HG03108 (cell line): ENCODE results near the gene TTLL10.
"Not testable (repeated sequence)": the region's sequence is repeated elsewhere in the genome, so short reads cannot be mapped to it uniquely, and the experiment has no call there.

ENCODE experiments used
- ATAC-seq: cut with Tn5 transposase; IDR thresholded peaks from one replicate; pipeline ENCODE4 v1.9.1; 2021; ENCODE audit warnings: moderate library complexity; ENCODE audit not compliant: unreplicated experiment

Gene TTLL10

DNA sequence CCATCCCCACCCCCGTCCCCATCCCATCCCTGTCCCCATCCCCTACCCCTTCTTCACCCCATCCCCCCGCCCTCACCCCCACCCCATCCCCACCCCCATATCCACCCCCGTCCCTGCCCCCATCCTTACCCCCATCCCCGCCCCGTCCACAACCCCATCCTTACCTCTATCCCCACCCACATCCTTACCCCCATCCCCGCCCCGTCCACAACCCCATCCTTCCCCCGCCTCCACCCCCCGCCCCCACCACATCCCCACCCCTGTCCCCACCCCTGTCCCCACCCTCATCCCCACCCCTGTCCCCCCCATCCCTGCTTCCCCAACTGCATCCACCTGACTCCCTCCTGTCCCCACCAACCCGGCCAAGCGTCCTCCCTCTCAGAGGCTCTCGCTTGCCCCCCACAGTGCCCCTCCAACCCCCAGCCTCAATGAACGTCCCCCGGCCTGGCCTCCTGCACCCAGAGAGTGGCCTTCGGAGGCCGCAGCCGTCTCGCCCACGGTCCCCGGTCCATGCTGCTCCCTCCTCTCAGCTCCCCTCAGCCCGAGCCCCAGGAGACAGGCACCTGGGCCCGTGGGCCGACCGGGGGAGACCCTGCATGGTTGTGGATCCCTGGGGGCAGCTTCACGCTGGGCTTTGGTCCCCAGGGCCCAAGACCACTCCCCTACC is 32.3 kb upstream of the TTLL10 start:
- no peak for ATAC-seq

DNA sequence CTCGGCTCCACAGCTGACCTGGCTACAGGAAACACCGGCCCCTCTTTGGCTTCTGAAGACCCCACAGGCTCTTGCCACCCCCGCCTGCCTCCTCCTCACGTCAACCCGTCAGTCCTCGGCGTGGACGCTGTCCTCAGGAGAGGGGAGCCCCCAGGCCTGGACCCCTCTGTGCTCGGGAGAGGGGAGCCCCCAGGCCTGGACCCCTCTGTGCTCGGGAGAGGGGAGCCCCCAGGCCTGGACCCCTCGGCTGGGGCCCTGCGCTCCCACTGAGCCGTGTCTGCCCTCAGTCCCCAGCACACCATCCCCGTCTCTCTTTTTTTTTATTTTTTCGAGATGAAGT is 31.8 kb upstream of the TTLL10 start:
- ATAC-seq, result no peak

DNA sequence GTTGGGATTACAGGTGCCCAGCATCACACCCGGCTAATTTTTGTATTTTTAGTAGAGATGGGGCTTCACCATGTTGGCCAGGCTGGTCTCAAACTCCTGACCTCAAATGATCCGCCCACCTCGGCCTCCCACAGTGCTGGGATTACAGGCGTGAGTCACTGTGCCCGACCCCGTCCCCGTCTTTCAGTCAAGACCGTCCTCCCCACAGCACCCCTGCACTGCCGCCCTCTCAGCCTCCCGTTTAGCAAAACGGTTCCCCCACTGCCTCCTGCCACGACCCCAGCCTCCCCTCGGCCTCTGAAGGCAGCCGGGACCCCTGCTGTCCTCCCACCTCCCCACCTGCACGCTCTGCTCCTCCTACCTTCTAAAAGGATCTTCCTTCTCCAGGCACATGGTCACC is 31.3 kb upstream of the TTLL10 start:
- ATAC-seq, result not testable (repeated sequence)

DNA sequence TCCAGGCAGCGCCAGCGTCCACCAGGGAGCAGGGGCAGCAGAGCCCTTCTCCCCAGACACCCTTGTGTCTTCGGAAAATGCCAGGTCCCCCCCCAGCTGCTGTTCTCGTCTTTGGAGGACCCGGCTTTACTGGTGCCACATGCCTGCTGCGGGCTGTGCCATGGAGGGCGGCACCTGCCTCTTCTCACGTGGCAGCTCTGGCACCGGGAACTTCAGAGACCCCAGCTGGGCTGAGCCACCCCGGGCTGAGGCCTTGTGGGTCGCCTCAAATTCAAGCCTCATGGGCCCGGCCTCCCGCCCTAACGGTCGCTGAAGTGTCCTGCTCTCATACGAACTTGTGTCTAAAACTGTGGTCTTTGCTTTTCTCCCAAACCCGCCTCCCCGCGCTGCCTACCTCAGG is 30.8 kb upstream of the TTLL10 start:
- no peak for ATAC-seq

DNA sequence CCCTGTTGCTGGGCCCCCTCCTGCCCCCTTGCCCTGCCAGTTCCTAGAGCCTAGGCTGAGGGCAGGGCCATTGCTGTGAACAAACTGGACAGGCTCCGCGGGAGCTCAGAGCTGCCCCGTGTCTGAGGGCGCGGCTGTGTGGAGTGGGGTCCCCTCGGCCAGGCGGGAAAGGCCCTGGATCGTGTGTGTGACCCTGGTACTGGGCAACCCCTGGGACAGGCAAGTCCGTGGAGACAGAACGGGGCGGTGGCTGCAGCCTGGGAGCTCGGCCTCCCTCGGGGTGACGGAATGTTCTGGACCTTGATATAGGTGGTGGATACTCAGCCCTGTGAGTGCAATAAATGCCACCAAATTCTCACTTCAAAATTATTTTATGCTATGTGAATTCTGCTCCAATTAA is 30.0 kb upstream of the TTLL10 start:
- no peak for ATAC-seq

DNA sequence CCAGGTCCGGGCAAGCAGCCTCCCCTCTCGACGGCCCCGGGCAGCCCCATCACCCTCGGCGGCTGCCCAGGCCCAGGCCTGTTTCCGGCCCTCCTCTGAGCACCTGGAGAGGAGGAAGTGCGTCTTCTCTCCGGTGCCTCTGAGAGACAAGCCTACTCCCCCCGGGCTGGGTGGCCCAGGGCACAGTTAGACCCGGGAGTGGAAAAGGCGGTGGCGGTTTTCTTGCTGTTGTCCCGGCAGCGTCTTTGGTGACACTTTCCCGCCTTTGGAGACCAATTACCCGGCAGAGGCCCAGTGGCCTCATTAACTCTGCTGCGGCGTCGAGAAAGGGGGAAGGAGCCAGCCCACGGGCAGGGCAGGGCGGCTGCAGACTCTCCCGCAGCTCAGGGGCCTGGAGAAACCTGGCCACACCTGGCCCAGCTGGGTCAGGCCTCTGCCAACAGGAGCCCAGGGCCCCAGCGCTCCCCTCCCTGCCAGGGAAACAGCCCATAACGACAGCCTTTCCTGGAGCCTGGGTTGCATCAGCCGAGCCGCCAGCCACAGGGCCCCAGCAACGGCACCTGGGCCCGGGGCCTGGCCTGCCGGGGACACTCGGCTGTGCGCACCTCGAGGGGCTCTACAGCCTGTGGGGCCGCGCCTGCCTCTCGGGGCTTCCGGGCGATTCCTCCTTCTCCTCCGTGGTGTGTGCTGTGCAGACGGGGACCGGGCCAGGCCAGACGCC is 29.4 kb upstream of the TTLL10 start:
- ATAC-seq, result peak; percentile 60

DNA sequence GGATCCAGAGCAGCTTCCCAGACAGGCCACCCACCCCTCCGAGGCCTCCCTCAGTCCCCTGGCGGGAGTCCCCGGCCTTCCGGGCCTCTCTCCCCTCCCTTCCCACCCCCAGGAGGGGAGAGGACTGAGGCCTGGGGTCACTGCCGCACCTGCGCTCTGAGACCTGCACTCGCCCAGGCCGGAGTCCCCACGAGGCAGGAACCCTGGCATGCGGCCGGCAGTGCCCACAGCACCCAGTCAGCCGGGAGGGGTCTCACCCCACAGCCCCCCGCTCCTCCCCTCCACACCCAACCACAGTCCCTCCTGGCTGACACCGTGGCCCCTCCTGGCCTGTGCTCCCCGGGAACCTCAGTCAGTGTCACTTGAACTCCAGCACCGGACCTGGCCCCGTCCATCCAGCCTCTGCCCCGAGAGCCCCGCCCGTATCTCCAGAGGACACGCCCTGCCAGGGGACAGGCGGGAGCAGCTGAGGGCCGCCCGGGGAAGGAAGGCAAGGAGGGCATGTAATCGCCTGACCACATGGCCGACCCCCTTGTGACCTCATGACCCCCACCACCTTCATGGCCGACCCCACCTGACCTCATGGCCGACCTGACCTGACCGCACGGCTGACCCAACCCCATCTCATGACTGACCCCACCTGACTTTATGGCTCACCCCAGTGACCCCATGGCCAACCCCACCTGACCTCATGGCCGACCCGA is 28.7 kb upstream of the TTLL10 start:
- no peak for ATAC-seq

DNA sequence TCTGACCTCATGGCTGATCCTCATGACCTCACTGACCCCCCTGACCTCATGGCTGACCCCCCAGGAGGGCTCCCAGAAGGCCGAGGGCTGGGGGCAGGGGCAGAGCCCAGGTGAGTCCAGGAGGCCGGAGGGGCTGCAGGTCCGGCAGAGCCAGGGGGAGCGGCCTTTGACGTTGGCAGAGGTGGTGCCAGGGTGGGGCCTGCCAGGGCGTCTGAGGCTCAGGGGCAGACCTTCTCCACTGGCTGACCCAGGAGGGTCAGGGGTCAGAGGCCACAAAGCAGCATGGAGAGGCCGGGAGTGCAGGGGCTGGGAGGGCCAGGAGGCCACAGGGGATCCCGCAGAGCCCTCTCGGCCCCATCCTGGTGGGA is 28.1 kb upstream of the TTLL10 start:
- ATAC-seq, result no peak

DNA sequence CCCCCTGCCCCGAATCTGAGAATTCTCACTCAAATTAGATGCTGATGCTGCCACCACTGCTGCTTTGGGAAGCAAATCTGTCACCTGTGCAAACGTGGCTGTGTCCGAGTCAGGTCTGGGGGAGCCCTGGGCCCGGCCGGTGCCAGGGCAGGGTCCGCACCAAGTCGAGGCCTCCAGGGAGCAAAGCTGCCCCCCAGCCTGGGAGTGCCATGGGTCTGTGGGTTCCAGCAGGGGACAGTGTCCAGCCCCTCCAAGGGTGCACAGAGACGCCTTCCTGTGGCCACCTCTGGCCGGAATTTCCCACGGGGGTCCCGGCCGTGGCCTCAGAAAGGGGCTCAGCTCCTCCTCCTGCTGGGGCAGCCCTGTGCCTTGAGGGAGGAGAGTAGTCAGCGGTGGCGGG is 27.7 kb upstream of the TTLL10 start:
- no peak for ATAC-seq

DNA sequence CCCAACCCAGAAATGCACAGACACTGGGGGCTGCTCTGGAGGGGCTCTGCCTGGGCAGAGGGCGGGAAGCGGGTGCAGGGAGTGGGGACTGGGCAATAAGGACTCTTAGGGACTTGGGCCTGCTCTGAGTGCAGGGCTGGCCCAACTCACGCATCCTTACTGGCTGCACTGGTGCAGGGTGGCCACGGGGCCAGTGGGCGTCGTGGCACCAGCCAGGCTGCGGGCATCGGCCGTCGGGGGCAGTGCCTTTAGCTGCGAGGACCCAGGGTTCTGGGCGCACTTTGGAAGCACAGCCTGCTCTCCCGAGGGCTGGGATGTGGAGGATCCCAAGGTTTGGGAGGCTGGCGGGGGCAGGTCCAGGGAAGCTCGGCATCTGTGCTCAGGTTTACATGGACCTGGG is 27.1 kb upstream of the TTLL10 start:
- ATAC-seq, result no peak

DNA sequence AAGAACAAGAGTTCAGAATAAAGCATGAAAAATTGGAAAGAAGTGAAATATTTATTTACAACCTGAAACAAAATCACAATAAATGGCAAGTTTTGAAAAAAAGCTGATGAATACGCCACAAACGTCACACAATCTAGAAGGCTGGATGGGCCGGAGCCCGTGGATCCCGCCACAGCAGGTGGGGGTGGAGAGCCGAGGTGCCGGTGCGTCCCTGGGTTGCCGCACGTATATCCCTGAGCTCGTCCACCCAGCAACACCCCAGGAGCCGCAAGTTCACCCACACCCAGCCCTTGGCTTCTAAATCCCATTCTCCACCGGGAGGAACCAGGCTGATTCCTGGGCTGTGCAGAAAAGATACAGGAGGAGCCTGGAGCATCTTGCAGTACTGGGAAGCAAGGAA is 25.6 kb upstream of the TTLL10 start:
- ATAC-seq, result no peak

DNA sequence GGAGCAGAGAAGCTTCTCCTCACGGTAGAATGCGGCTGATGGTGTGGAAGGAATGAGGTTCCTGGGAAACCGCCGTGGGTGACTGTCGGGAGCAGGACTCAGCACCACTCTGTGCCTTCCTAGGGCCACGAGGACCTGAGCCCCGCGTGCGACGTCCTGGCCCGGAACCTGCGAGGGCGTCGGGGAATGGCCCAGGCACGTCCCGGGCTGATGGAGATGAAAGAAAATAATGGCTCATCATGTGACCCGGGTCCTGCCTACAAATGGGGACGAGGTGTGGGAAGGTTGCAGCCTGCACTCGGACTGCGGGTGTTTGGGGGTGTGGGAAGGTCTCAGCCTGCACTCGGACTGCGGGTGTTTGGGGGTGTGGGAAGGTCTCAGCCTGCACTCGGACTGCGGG is 25.1 kb upstream of the TTLL10 start:
- ATAC-seq, result no peak

DNA sequence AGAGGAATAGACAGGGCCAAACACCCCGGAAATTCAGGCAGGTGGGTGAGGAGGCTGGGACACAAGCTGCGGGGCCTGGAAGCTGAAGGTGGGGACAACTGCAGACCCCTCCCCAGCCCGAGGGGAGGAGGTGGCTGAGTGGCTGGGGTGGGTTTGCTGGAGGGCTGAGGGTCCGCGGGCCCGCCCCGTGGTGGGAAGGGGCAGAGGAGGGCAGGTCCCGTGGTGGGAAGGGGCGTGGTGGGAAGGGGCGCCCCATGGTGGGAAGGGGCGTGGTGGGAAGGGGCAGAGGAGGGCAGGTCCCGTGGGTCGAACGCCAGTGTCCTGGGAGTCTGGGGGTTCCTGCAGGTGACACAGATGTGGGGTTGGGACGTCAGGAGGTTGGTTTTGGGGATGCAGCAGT is 24.3 kb upstream of the TTLL10 start:
- ATAC-seq, result no peak

DNA sequence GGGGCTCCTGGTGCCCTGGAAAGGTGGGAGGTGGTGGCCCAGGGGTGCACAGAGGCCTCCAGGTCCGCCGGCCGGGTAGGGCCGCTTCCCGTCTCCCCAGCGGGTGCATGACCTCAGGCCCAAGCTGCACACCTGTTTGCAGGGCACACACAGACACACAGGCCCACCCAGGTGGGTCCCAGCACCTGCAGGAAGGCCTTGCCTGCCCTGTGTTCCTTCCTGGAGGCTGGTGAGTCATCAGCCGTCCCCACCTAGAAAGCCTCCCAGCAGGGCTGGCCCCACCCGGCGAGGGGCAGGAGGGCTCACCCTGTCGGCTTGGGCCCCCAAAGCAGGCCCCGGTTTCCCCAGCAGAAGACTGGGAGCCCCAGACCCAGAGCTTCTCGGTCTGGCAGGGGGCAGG is 23.6 kb upstream of the TTLL10 start:
- no peak for ATAC-seq

DNA sequence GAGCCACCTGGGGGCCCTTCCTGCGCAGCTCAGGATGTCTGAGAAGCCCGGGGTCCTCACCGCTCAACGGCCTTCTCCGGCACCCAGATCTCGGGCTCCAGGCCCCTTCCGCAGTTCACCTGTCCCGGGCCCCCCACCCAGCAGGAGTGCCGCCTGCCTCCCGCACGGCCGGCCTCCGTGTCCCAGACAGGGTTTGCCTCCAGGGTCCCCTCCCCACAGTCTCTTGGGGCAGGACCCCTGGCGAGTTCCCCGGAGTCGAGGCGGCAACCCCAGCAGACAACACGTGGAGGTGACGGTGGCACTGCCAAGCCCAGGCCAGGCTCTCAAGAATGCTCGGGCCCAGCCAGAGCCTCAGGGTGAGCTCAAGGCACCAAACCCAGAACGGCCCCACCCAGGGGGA is 22.4 kb upstream of the TTLL10 start:
- no peak for ATAC-seq

DNA sequence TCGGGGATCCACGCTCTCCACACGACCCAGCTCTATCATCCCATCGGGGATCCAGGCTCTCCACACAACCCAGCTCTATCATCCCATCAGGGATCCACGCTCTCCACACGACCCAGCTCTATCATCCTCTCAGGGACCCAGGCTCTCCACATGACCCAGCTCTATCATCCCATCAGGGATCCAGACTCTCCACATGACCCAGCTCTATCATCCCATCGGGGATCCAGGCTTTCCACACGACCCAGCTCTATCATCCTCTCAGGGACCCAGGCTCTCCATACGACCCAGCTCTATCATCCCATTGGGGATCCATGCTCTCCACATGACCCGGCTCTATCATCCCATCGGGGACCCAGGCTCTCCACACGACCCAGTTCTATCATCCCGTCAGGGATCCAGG is 21.2 kb upstream of the TTLL10 start:
- not testable (repeated sequence) for ATAC-seq

DNA sequence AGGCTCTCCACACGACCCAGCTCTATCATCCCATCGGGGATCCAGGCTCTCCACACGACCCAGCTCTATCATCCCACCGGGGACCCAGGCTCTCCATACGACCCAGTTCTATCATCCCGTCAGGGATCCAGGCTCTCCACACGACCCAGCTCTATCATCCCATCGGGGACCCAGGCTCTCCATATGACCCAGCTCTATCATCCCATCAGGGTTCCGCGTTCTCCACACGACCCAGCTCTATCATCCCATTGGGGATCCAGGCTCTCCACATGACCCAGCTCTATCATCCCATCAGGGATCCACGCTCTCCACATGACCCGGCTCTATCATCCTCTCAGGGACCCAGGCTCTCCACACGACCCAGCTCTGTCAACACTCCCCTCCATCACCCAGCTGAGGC is 20.5 kb upstream of the TTLL10 start:
- not testable (repeated sequence) for ATAC-seq

DNA sequence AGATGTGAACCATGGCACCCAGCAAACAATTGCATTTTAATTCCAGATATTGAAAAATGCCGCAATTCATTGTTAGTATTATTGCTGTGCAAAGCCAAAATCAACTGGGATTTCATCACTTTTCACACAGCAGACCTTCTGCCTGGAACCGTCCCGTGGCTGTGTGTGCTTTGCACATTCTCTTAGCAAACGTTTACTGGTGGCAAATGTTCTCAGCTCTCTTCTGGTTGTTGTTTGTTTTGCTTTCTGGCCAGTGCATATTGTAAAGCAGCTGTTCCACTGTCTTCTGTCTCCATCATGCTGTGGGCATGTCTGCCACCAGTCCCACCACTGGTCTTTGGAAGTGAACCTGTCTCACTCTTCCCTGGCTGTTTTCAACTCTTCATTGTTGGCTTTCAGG is 19.8 kb upstream of the TTLL10 start:
- ATAC-seq, result no peak

DNA sequence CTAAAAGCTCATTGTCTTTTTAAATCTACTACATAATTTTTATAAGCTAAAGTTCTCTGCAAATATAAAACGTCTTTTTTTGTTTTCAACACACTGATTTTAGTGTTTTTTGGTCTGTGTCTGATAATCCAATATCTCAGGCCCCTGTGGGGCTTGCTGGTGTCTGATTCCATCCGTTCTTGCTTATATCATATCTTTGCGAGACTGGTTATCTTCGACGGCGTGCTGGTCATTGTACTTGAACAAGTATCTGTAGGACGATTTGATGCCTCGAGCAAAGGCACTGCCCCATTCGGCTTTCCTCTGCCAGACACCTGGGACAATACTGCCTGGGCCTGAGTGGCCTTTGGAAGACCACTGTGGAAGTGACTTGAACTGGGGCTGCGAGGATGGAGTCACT is 18.4 kb upstream of the TTLL10 start:
- ATAC-seq, result no peak

DNA sequence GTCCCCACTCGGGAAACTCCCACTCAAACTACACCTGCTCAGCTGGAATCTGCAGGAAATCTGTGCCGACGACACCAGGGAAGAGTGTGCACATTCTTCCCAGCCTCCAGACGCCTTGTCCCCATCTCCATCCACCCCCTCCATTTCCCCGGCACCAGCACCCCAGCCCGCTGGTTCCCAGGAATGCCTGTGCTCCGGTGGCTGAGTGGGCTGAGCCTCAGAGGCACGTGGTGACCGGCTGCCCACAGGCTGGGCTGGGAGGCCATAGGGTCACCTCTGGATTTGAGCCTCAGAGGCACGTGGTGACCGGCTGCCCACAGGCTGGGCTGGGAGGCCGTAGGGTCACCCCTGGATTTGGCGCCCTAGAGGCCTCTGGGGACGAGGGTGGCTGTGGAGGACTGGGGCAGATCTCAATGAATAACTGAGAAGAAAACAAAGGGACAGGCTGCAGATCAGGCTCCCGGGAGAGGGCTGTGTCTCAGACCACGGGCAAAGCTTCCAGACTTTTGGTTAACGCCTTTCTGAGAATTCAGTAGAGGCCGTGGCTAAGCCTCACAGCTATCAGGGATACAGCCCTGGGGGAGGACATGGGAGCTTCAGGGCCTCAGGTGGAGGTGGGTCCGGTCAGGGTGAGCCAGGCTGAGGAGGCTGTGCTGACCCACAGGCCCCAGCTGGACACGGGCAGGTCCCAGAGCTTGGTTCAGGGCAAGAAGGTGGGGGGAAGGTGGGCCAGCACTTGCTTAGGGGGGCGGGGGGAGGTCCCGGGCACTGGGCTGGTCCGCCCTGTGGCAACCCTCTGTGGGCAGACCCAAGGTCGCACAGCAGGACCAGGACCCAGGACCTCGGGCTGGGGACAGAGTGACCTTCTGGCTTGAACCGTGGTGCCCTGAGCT is 17.3 kb upstream of the TTLL10 start:
- no peak for ATAC-seq

DNA sequence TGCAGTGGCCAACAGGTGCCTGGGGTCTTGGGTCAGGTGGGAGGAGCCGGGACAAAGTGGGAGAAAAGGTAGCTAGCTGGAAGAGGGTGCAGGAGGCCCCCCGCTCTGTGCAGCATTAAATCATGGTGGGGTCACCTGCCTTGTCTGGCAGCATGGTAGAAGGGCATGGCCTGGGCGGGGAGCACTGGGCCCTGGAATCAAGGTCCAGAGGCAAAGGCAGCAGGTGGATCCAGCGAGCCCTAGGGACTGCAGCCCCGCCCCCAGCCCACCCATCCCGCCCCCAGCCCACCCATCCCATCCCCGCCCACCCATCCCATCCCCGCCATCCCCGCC is 16.7 kb upstream of the TTLL10 start:
- no peak for ATAC-seq
